SH-SY5Y (cell line): ENCODE results near the gene INSR.

ENCODE experiments used
- GATA2 ChIP-seq: IDR thresholded peaks from 2 replicates; pipeline ENCODE4 v1.6.1; 2011; ENCODE audit warnings: mild to moderate bottlenecking, low read depth, low read length
- GATA3 ChIP-seq: IDR thresholded peaks from 2 replicates; pipeline ENCODE4 v1.6.1; 2011; ENCODE audit warnings: low read depth, mild to moderate bottlenecking, low read length, moderate library complexity

INSR gene

DNA sequence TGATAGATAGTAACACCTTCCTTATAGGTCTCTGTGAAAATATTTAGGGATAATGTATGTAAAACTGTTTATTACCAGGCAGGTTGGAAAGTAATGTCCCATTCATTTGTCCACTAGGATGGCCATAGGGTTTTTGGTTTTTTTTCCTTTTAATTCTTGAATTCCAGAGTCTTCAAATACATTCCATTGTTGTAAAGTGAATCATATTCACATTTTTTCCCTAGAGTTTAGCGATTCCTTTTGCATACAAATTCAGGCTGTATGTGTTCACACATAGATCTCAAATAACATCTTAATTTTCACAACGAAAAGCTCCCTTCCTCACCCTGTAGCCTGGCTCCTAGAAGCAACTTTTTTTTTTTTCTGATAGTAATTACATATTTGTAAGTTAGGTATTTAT, 226.5 kb downstream of the INSR start:
- TF ChIP-seq GATA2: no peak
- no peak for TF ChIP-seq GATA3

DNA sequence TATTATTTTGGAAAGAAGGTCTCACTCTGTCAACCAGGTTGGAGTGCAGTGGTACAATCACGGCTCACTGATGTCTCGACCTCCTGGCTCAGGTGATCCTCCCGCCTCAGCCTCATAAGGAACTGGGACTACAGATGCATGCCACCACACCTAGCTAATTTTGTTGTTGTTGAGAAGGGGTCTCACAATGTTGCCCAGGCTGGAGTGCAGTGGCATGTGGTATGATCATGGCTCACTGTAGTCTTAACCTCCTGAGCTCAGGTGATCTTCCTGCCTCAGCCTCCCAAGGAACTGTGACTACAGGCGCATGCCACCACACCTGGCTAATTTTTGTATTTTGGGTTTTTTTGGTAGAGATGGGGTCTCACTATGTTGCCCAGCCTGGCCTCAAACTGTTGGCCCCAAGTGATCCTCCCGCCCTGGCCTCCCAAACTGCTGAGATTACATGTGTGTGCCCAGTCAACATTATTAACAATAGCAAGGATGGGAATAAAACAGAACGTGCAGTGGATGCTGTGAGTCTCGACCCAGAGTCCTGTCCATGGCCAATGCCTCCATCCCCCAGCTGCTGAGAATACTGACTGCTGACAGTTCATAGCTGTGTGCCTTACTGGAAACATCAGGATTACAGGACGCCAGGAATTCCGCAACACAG, 230.3 kb downstream of the INSR start:
- TF ChIP-seq GATA3 (no peak), GATA2 (no peak)

DNA sequence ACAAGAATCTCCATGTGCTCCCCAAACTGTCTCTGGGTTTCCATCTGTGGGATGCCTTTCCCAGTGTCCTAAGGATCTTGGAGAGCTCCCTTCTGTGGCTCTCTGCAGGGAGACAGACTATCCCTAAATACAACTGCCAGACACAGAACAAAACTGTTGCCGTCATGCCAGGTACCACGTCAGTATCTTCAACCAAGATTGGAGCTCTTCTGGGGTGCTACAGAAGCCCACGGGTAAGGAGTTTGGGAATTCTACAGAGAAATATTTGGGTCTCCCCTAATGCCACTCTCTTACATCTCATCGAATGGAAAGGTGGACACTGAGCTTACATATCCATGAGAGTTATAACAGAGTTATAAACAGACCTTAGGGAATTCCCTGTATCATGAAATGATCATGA, 230.9 kb downstream of the INSR start:
- TF ChIP-seq GATA2: no peak
- TF ChIP-seq GATA3: no peak
